ENCODE measurements around the gene ABCC8.

GRCh38 chr11:17343907-17344306 lies 132.7 kb downstream of the ABCC8 start:
- TF ChIP-seq CSDC2 (CRISPR knock-in tag; IDR thresholded peaks at IDR 0.05) (no peak), GLIS3 (CRISPR knock-in tag; IDR thresholded peaks at IDR 0.05) (no peak), ESRRG (CRISPR knock-in tag; IDR thresholded peaks at IDR 0.05) (no peak), TOX (CRISPR knock-in tag; IDR thresholded peaks at IDR 0.05; ENCODE audit: borderline replicate concordance) (no peak), ZFP3 (CRISPR knock-in tag; IDR thresholded peaks at IDR 0.05) (no peak), SNAI2 (CRISPR knock-in tag; IDR thresholded peaks at IDR 0.05) (no peak), ZC3H10 (CRISPR knock-in tag; IDR thresholded peaks at IDR 0.05) (no peak), ZFP30 (CRISPR knock-in tag; IDR thresholded peaks at IDR 0.05) (no peak), RARB (CRISPR knock-in tag; IDR thresholded peaks at IDR 0.05) (no peak), PPARA (CRISPR knock-in tag; IDR thresholded peaks at IDR 0.05; ENCODE audit: borderline replicate concordance) (no peak), ARNTL (CRISPR knock-in tag; IDR thresholded peaks at IDR 0.05; ENCODE audit: borderline replicate concordance, low read depth) (no peak), CREB5 (CRISPR knock-in tag; IDR thresholded peaks at IDR 0.05; ENCODE audit: low read depth) (no peak)

Data from SK-N-SH treated with all-trans-retinoic acid at 6 μM for 48 hours (cell line).